Daoy (cell line): ENCODE measurements around the gene GPX7. TPM values are rescaled to one million over a fixed set of nuclear protein-coding genes. Genes with fewer than 3 reads are reported as not detected.
"Not testable (repeated sequence)": the region's sequence is repeated elsewhere in the genome, so short reads cannot be mapped to it uniquely, and the experiment has no call there.

Experiments
- DNase-seq: peaks from one replicate; pipeline ENCODE4 v3.0.0-alpha.2; 2015; ENCODE audit warnings: low read depth
- total RNA-seq: library from RNA; depleted of rRNA; stranded (reverse); fragments of >200 nt; shearing (Covaris generic); gene quantifications from 2 replicates; pipeline ENCODE4 v1.2.3, GENCODE V29; 2014; rRNA removed

The GPX7 gene
- 12.7 and 25.4 TPM in 2 replicates for total RNA-seq

- DNase-seq, result peak; percentile 59
These were observed at the start of gene GPX7 for GRCh38 chr1:52601991-52602855. Gene GPX7 (plus strand): TSS chr1:52602371. CDS start chr1:52602410, 39 bp downstream.

GRCh38 chr1:52552505-52553361, 49.4 kb upstream of the GPX7 start, which contains the start of gene TUT4:
Gene TUT4 (minus strand): TSS chr1:52553092. CDS start chr1:52526280, 26,812 bp downstream.
- DNase-seq, result peak; percentile 92

- DNase-seq, result peak; percentile 93
These were observed 48.6 kb upstream of the GPX7 start for GRCh38 chr1:52553362-52554266.

- no peak for DNase-seq
These were observed 47.9 kb upstream of the GPX7 start for GRCh38 chr1:52554267-52554640.

- no peak for DNase-seq
These were observed 47.4 kb upstream of the GPX7 start for GRCh38 chr1:52554756-52555155.

GRCh38 chr1:52556641-52557360, 45.4 kb upstream of the GPX7 start:
- no peak for DNase-seq

GRCh38 chr1:52558941-52559340, 43.2 kb upstream of the GPX7 start:
- no peak for DNase-seq

- no peak for DNase-seq
These were observed 42.3 kb upstream of the GPX7 start for GRCh38 chr1:52559875-52560274.

GRCh38 chr1:52562766-52563165, 39.4 kb upstream of the GPX7 start:
- no peak for DNase-seq

GRCh38 chr1:52567943-52568342, 34.2 kb upstream of the GPX7 start:
- no peak for DNase-seq

GRCh38 chr1:52569449-52570210, 32.5 kb upstream of the GPX7 start:
- DNase-seq, result no peak

GRCh38 chr1:52571783-52572182, 30.4 kb upstream of the GPX7 start:
- DNase-seq, result no peak

- DNase-seq, result no peak
These were observed 29.8 kb upstream of the GPX7 start for GRCh38 chr1:52572387-52572786.

- peak; percentile 74 for DNase-seq
These were observed 27.6 kb upstream of the GPX7 start for GRCh38 chr1:52574594-52574993.

- DNase-seq, result no peak
These were observed 26.1 kb upstream of the GPX7 start for GRCh38 chr1:52576074-52576473.

- not testable (repeated sequence) for DNase-seq
These were observed 24.1 kb upstream of the GPX7 start for GRCh38 chr1:52578066-52578465.

GRCh38 chr1:52579415-52579814, 22.8 kb upstream of the GPX7 start:
- DNase-seq, result no peak

GRCh38 chr1:52580283-52580682, 21.9 kb upstream of the GPX7 start:
- no peak for DNase-seq

- DNase-seq, result no peak
These were observed 20.0 kb upstream of the GPX7 start for GRCh38 chr1:52582116-52582696.

GRCh38 chr1:52585474-52585873, 16.7 kb upstream of the GPX7 start:
- DNase-seq, result no peak
